HG03558 (cell line): ENCODE measurements around the gene KPNA1.
A peak's percentile ranks its signal among the peaks of the same experiment; 100 is the strongest.

Experiments
- ATAC-seq: cut with Tn5 transposase; IDR thresholded peaks from one replicate; pipeline ENCODE4 v1.9.1; 2021; ENCODE audit warnings: moderate number of reproducible peaks; ENCODE audit not compliant: unreplicated experiment; ENCODE audit errors: extremely low read depth

KPNA1 gene

DNA sequence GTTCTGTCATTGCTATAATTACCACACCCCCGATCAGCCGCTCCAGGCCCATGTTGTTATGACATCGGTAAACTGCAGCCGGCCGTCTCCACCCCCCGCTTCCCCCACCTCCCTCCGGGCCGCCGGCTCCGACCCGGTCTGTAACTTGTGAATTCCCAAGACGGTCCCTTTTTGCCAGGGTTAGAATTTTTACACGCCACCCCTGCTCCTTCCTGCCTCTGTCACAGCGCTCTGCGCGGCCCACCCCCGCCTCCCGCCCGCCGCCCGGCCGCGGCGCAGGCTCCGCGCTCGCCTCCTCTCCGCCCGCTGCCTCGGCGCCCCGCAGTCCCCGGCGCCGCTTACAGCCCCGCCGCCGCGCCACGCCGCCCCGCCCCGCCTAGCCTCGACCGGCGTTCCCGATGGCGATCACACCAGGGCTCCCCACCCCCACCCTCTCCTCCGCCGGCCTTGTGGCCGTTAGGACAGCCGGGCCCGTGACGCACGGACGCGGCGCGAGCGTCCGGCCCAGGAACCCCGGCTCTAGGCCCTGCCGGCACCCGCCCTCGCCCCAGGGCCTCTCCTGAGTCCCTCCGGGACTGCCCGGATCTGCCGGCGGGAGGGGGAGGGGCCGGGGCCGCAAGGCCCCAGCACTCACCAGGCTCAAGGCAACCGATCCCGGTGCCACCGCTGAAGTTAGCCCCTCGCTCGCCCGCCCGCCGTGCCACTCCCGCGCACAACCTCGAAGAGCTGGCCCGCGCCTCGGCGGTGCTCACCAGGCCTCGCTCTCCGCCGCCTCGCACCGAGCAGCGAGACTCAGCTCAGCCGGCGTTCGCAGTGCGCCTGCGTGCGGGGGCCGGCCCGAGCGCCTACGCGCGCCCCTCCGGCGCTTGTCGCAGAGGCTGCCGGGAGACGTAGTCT, at the start of gene KPNA1:
Gene KPNA1 (minus strand): TSS at position 817 of the 897 bp plus-strand sequence. CDS start 18,374 bp downstream, outside the sequence.
- ATAC-seq = peak; percentile 71

- ATAC-seq = no peak
Observed at GRCh38 chr3:122564155-122564912, 49.6 kb upstream of the KPNA1 start, which contains the start of the genes DTX3L and PARP9. TSS of gene DTX3L (plus strand) at chr3:122564338. CDS start at chr3:122564427, 89 bp downstream. TSS of gene PARP9 (minus strand) at chr3:122564300. CDS start at chr3:122559620, 4,680 bp downstream.

DNA sequence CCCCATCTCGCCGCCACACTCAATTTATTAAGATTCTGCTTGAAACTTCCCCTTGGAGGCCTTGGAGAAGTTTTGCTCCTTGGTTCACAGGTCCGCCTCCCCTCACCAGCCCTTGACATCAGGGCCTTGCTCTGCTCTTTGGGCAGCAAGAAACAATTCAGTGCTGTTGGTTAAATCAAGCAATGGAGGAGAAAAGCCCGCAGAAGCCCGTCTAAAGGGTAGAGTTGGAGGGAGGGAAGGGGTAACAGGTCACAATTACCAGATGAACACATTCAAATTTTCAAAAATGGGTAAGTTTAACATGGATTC, 48.9 kb upstream of the KPNA1 start:
- no peak for ATAC-seq

- no peak for ATAC-seq
Observed at GRCh38 chr3:122562923-122563716, 48.4 kb upstream of the KPNA1 start.

- no peak for ATAC-seq
Observed at GRCh38 chr3:122560680-122561079, 45.9 kb upstream of the KPNA1 start.

- no peak for ATAC-seq
Observed at GRCh38 chr3:122559906-122560305, 45.2 kb upstream of the KPNA1 start.

DNA sequence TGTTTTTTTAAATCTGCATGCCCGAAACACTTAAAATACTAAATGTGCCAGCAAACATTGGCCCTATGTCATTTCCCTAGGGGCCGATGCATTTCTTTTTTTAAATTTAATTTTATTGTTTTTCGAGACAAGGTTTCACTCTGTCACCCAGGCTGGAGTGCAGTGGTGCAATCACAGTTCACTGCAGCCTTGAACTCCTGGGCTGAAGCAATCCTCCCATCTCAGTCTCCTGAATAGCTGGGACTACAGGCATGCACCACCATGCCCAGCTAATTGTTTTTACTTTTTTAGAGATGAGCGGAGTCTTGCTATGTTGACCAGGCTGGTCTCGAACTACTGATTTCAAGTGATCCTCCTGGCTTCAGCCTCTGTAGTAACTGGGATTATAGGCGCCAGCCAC, 43.9 kb upstream of the KPNA1 start:
- ATAC-seq = no peak

DNA sequence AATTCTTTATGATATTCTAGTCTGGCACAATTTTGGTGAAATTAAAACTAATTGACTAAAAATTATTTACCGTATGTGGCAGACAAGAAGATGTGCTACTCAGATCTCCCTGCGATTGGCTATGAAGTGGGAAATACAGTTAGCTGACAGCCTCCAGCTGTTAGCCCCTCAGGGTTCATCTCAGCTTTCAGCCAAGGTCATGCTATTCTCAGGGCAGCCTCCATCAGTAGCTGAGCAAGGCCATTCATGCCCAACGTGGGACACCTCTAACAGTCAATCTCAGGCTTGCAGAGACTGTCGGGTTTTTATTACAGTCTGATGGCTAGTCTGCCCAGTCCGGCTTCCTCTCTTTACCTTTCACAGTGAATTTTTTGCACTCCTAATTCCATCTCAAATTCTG, 42.6 kb upstream of the KPNA1 start:
- no peak for ATAC-seq

DNA sequence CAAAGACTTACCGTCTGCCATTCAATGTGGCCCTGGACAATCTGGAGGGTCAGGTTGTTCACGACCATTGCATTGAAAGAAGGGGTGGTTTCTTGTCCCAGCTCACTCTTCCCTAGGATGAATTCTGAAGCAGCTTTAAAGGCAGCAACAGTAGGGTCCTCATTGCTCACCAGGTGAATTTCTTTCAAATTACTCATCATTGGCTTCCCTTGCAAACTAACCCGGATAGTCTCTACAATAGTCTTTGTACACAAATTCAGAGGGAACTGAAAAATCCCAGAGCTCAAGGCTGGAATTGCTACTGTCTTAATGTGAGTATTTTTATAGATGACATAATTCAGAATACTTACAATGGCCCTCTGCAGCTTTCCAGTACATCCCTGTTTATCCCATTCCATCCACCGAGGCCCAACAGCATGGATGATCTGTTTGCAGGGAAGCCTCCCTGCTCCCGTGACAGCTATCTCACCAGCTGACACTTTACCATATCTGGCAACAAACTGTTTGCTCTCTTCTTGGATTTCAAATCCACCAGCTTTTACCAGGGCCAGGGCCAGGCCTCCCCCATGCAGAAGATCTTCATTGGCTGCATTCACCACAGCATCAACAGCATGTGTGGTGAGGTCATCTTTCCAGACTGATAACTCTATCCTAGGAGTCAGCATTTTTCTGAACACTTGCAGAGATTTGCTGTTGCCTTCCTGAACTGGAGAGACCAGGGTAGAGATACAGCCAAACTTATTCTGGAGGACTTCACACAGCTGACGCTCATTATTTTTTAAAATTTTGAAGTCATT, 40.7 kb upstream of the KPNA1 start:
- ATAC-seq = no peak

GRCh38 chr3:122553171-122553570, 38.4 kb upstream of the KPNA1 start:
- ATAC-seq = no peak

DNA sequence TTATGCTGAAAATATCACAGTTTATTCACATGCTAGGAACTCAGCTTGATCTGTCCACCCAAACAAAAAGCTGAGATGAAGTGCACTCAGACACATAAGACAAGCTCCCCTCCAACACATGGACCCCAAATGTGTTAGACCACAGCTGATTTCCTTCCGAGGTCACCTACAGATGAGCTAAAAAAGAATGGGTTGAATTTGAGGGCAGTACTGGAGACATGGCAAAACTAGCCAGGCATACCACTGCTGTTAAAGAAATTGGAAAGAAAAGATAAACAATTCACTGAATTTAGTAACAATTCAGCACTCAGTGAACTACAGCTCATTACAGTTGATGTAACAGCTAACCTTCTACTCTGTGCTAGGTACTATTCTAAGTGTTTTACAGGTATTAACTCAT, 33.9 kb upstream of the KPNA1 start:
- ATAC-seq = no peak

DNA sequence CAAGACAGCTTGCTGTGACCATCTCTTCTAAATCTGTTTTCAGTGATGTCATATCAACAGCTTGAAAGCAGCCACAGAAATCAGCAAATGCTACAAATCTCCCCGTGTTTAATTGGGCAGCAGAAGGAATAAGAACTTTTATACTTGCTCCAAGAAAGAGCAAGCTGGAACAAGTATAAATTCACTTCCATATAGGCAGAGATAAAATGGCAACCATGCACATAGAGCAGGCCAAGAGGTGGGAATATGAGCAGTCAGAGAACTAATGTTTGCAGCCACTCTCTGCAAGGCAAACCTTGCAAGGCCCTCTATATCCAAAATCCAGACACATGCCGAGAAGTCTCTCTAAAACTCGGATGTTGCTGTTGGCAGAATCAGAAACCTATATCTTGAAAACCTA, 33.3 kb upstream of the KPNA1 start:
- no peak for ATAC-seq

GRCh38 chr3:122546151-122546550, 31.4 kb upstream of the KPNA1 start:
- ATAC-seq = no peak

DNA sequence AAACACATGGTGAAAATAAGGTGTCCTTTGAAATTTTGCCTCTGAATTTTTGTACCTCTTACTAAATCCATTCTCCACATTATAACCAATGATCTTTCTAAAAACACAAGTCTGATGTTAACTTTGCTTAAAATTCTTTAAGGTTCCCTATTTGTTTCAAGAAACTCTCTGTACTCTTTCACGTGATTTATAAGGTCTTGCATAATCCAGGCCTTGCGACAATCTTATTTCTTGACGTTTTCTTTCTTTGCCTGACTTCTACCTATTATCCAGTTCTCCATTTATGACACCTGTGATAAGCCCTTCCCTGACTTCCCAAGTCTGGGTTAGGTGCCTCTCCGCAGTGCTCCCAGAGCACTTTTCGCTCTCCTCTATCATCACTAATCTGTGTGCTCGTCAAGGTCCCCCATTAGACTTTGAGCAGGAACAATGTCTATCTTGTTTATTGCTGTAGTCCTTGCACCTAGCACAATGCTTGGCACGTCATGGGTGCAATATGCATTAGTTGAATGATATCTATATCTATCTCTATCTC, 24.3 kb upstream of the KPNA1 start:
- ATAC-seq = no peak

- ATAC-seq = no peak
Observed at GRCh38 chr3:122536632-122537001, 21.9 kb upstream of the KPNA1 start.

- no peak for ATAC-seq
Observed at GRCh38 chr3:122535964-122536631, 21.4 kb upstream of the KPNA1 start.

DNA sequence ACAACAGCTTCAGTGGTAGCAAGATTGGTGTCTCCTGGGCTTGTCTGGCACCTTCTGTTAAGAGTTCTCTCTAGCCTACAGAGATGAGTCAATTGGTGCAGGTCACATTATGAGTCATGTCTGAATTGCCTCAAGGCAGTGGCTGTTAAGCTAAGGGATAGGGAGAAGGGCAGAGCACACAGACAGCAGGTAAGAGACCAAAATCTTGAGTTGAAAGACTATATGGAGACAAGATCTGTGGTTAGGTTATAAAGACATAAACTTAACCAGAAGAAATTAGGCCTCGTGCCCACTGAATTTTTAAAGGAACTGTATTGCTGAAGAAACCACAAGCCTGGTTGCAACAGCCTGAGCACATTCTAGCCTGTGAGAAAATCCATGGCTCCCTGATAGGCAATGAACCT, 19.2 kb upstream of the KPNA1 start:
- peak; percentile 99 for ATAC-seq

- no peak for ATAC-seq
Observed at GRCh38 chr3:122533480-122533879, 18.7 kb upstream of the KPNA1 start.

- no peak for ATAC-seq
Observed at GRCh38 chr3:122530164-122530563, 15.4 kb upstream of the KPNA1 start.
